MCF 10A (cell line): ENCODE results near the gene SELPLG. TPM values are rescaled to one million over a fixed set of nuclear protein-coding genes. Genes with fewer than 3 reads are reported as not detected.
"Not testable (repeated sequence)": the region's sequence is repeated elsewhere in the genome, so short reads cannot be mapped to it uniquely, and the experiment has no call there.

Experiments
- BruUV-seq: library from RNA; stranded (reverse); fragments of 400-500 nt; replicated peaks from 2 replicates; lab custom pipeline; 2021; lab: Mats Ljungman, UMichigan
- CTCF ChIA-PET: fragments of 300-600 bp; sonication (Branson Sonifier 250); formaldehyde crosslinking; extraction: SDS; loops from one replicate; lab custom pipeline; 2021; ENCODE audit warnings: antibody characterized with exemption, inconsistent platforms; lab: Yijun Ruan, JAX
- POLR2A ChIA-PET: fragments of 300-600, 350-650 bp; sonication (Branson Sonifier 250); formaldehyde crosslinking; extraction: SDS; loops from one replicate; lab custom pipeline; 2020; ENCODE audit warnings: antibody characterized with exemption, inconsistent platforms; lab: Yijun Ruan, JAX
- DNase-seq: peaks from one replicate; pipeline ENCODE4 v3.0.0-alpha.2; 2018; ENCODE audit not compliant: unreplicated experiment
- H3K27ac Mint-ChIP-seq: one replicate; pipeline ENCODE4 v1.8.0; 2022; ENCODE audit warnings: mild to moderate bottlenecking, low read depth, mixed read lengths; ENCODE audit not compliant: unreplicated experiment
- H3K27me3 Mint-ChIP-seq: one replicate; pipeline ENCODE4 v1.8.0; 2022; ENCODE audit warnings: mixed read lengths; ENCODE audit not compliant: insufficient read depth, unreplicated experiment
- H3K36me3 Mint-ChIP-seq: one replicate; pipeline ENCODE4 v1.8.0; 2022; ENCODE audit warnings: mild to moderate bottlenecking, moderate library complexity, mixed read lengths; ENCODE audit not compliant: insufficient read depth, unreplicated experiment
- H3K4me1 Mint-ChIP-seq: one replicate; pipeline ENCODE4 v1.8.0; 2022; ENCODE audit warnings: mixed read lengths; ENCODE audit not compliant: insufficient read depth, unreplicated experiment
- H3K4me3 Mint-ChIP-seq: one replicate; pipeline ENCODE4 v1.8.0; 2022; ENCODE audit warnings: mild to moderate bottlenecking, moderate library complexity, mixed read lengths; ENCODE audit not compliant: unreplicated experiment
- H3K9me3 Mint-ChIP-seq: one replicate; pipeline ENCODE4 v1.8.0; 2022; ENCODE audit warnings: mixed read lengths; ENCODE audit not compliant: unreplicated experiment
- CTCF ChIP-seq: fragments of 200-600 bp; IDR thresholded peaks from one replicate; pipeline ENCODE4 v1.8.0; 2022; ENCODE audit warnings: antibody characterized with exemption, mild to moderate bottlenecking; ENCODE audit not compliant: unreplicated experiment
- intact Hi-C: fragments of 100-400 bp; cut with micrococcal nuclease; formaldehyde crosslinking; loops from 2 replicates; pipeline ENCODE4 v1.14.1; 2022
- total RNA-seq: library from RNA; stranded (reverse); gene quantifications from 2 replicates; pipeline ENCODE4 v1.2.3, GENCODE V29; 2022

Gene SELPLG
- total RNA-seq, 1 experiment from 2014 or later, result 0.86 TPM

- no peak overlapping the region for H3K27ac Mint-ChIP-seq
- BruUV-seq, result no TSS peak
- no peak for TF ChIP-seq CTCF
- no peaks in the 10 kb centered on the region for H3K4me1 Mint-ChIP-seq
- no peak overlapping the region for H3K4me3 Mint-ChIP-seq
- intact Hi-C loops, result loop anchor here (5.0 kb wide), 1 partner anchor 102 kb away; the partner anchor contains the start of gene FICD
- ChIA-PET CTCF (interaction anchor here (0.5 to 7.6 kb wide), 17 partner anchors 9 to 188 kb away, joined by 3 to 274 read pairs (median 6); partner anchors contain the start of genes ISCU, SART3 and SELPLG), POLR2A (interaction anchor here (1.8 to 8.4 kb wide), 2 partner anchors 51 to 56 kb away, joined by 5 to 105 read pairs; partner anchors contain the start of genes ISCU and SART3)
- no peaks in the 10 kb centered on the region for H3K9me3 Mint-ChIP-seq
- no peak for DNase-seq
- H3K36me3 Mint-ChIP-seq, result peaks cover 5% of the 10 kb centered on the region
- no peaks in the 10 kb centered on the region for H3K27me3 Mint-ChIP-seq
These were observed 14.1 kb downstream of the SELPLG start for GRCh38 chr12:108619369-108620160.

- not testable (repeated sequence) for H3K4me1 Mint-ChIP-seq
These were observed 14.8 kb downstream of the SELPLG start for GRCh38 chr12:108618953-108619274.

GRCh38 chr12:108618079-108618952, 15.4 kb downstream of the SELPLG start:
- peak; percentile 85 for DNase-seq
- CTCF ChIA-PET, result interaction anchor here (0.6 to 7.6 kb wide), 56 partner anchors 8 to 626 kb away, joined by 3 to 274 read pairs (median 4); partner anchors contain the start of genes ALKBH2, ISCU, SART3 and SELPLG
- BruUV-seq, result no TSS peak
- intact Hi-C loops, result loop anchor here (1.0 to 5.0 kb wide), 3 partner anchors 48 to 101 kb away; partner anchors contain the start of gene FICD
- Mint-ChIP-seq H3K27me3 (no peaks in the 10 kb centered on the region), H3K27ac (no peak overlapping the region), H3K4me3 (no peak overlapping the region), H3K9me3 (no peaks in the 10 kb centered on the region), H3K36me3 (peaks cover 5% of the 10 kb centered on the region), H3K4me1 (no peaks in the 10 kb centered on the region)
- peak; percentile 94 for TF ChIP-seq CTCF
- POLR2A ChIA-PET, result interaction anchor here (0.6 to 8.4 kb wide), 3 partner anchors 50 to 132 kb away, joined by 4 to 105 read pairs (median 5); partner anchors contain the start of genes ISCU and SART3

More at GRCh38 chr12:108618953-108619274, 14.8 kb downstream of the SELPLG start:
- H3K4me3 Mint-ChIP-seq, H3K27ac Mint-ChIP-seq, DNase-seq, H3K27me3 Mint-ChIP-seq, BruUV-seq, H3K36me3 Mint-ChIP-seq, H3K9me3 Mint-ChIP-seq: not testable (repeated sequence)
- POLR2A ChIA-PET, result interaction anchor here (1.8 to 8.4 kb wide), 2 partner anchors 50 to 55 kb away, joined by 5 to 105 read pairs; partner anchors contain the start of genes ISCU and SART3
- intact Hi-C loops, result loop anchor here (1.0 to 5.0 kb wide), 3 partner anchors 49 to 102 kb away; partner anchors contain the start of gene FICD
- CTCF ChIA-PET, result interaction anchor here (0.6 to 7.6 kb wide), 24 partner anchors 8 to 626 kb away, joined by 3 to 274 read pairs (median 6); partner anchors contain the start of genes ISCU, SART3 and SELPLG
